IgD-negative memory B cell (primary cell): ENCODE results near the gene CHCHD3. TPM values are rescaled to one million over a fixed set of nuclear protein-coding genes. Genes with fewer than 3 reads are reported as not detected.
A peak's percentile ranks its signal among the peaks of the same experiment; 100 is the strongest.

ENCODE experiments used
- H3K27ac Mint-ChIP-seq, 3 donors: one replicate each; pipeline ENCODE4 v1.8.0; 2020 to 2022; ENCODE audit warnings: mild to moderate bottlenecking in 3 of 3, mixed read lengths in 3 of 3, moderate library complexity in 1 of 3
- H3K27me3 Mint-ChIP-seq: one replicate; pipeline ENCODE4 v1.8.0; 2021; ENCODE audit warnings: mixed read lengths
- H3K36me3 Mint-ChIP-seq: one replicate; pipeline ENCODE4 v1.8.0; 2020; ENCODE audit warnings: mild to moderate bottlenecking, mixed read lengths
- H3K4me1 Mint-ChIP-seq, 3 donors: one replicate each; pipeline ENCODE4 v1.8.0; 2020 to 2022; ENCODE audit warnings: mixed read lengths in 3 of 3, mild to moderate bottlenecking in 1 of 3
- H3K4me3 Mint-ChIP-seq, 4 donors: one replicate each; pipeline ENCODE4 v1.8.0; 2020 to 2022; ENCODE audit warnings: mild to moderate bottlenecking in 4 of 4, mixed read lengths in 4 of 4, moderate library complexity in 3 of 4
- H3K9me3 Mint-ChIP-seq, 3 donors: one replicate each; pipeline ENCODE4 v1.8.0; 2020 to 2021; ENCODE audit warnings: mixed read lengths in 3 of 3, mild to moderate bottlenecking in 1 of 3
- polyA plus RNA-seq: library from polyadenylated mRNA; unstranded; fragments of 300-500 nt; fragmentation: Illumina TruSeq; gene quantifications from one replicate; pipeline ENCODE4 v1.2.3, GENCODE V29; 2021

Gene CHCHD3
- polyA plus RNA-seq: 62.7 TPM

DNA sequence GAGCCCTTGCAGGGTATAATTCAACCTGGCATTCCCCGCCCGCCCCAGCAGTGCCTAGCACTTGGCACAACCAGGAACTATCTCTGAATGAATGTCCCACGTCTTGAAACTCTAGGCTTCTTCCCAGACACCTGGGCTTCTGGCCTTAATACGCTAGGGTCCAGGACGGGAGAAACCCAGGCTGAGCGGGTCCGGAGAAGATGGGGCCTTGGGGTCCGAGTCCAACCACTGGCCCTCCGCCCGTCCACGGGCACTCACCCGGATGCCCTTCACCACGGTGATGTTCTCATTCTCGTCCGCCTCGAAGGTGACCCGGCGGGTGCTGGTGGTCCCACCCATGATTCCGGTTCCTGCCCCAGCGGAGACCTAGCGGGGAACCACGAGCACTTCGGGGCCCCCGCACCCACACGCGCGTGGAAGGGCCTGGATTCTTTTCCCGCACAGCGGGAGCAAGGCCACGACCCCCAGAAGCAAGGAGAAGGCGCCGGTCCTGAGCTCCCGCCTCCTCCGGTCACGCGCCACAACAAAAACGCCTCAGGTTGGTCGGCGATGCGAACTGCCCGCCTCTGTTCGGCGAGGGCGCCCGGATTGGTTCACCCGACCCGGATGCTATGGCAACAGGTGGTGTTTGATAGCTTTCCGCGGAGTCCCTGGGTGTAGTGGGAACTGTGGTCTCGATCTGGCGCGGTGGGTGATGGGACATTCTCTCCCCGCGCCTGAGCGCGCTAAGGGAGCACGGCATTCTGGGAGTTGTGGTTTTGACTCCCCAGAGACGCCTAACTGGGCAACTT is at the start of gene CHCHD3:
TSS of gene CHCHD3 (minus strand) at position 492 of the 791 bp plus-strand sequence. CDS start at position 339, 153 bp downstream.
- H3K27ac Mint-ChIP-seq: peak within 1 kb of the TSS; percentile 81 to 98 (median 86)
- H3K4me1 Mint-ChIP-seq: peaks cover 17 to 21% (median 17%) of the 10 kb centered on the region in 3 donors
- H3K36me3 Mint-ChIP-seq: peaks cover 5% of the 10 kb centered on the region
- no peaks in the 10 kb centered on the region for H3K9me3 Mint-ChIP-seq
- peak within 1 kb of the TSS; percentile 77 to 96 (median 93) for H3K4me3 Mint-ChIP-seq
- H3K27me3 Mint-ChIP-seq: peaks cover 2% of the 10 kb centered on the region

DNA sequence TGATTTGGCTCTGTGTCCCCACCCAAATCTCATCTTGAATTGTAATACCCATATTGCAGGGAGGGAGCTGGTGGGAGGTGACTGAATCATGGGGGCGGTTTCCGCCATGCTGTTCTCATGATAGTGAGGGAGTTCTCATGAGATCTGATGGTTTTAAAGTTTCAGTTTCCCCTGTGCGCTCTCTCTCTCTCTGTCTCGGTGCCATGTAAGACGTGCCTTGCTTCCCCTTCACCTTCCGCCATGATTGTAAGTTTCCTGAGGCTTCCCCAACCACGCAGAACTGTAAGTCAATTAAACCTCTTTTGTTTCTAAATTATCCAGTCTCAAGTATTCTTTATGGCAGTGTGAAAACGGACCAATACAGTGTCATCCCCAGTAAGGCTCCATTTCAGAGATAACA is 48.3 kb upstream of the CHCHD3 start:
- Mint-ChIP-seq H3K9me3 (no peaks in the 10 kb centered on the region), H3K27me3 (peaks cover 15% of the 10 kb centered on the region), H3K4me3 (no peak overlapping the region), H3K4me1 (no peaks in the 10 kb centered on the region), H3K27ac (no peak overlapping the region), H3K36me3 (no peaks in the 10 kb centered on the region)

DNA sequence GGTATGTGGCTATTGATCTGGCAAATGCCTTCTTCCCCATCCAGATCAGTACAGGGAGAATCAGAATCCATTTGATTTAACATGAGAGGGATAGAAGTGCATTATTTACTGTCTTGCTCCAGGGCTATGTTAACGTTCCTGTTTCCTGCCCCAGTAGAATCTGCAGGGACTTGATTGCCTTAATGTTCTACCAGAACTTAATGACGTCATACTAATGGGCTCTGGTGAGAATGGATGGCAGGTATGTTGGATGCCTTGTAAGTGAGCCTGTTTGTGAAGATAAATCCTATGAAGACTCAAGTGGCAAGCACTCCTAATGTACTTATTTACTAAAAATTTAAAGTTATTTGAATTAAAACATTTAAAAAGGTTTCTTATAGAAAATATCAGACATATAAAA is 44.5 kb upstream of the CHCHD3 start:
- peaks cover 16% of the 10 kb centered on the region for H3K27me3 Mint-ChIP-seq
- no peak overlapping the region for H3K27ac Mint-ChIP-seq
- H3K4me3 Mint-ChIP-seq: no peak overlapping the region
- no peaks in the 10 kb centered on the region for H3K9me3 Mint-ChIP-seq
- no peaks in the 10 kb centered on the region for H3K36me3 Mint-ChIP-seq
- H3K4me1 Mint-ChIP-seq: no peaks in the 10 kb centered on the region

DNA sequence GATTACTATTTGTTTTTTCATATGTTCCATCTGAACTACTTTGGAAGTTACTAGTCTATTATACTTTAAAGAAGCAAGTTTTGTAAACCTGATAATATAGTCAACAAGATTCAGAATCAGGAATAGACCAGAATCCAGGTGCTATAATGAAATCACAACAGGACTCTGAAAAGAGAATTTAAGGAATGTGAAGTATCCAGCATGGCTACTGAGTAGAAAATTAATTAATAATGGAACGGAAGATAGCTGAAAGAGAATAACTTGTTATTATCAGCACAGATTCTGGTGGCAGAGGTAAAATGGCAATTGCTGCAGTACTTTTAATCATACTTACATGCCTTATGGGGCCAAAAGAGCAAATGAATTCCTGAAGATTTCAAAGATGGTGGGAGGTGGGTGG is 43.1 kb upstream of the CHCHD3 start:
- Mint-ChIP-seq H3K27me3 (peaks cover 16% of the 10 kb centered on the region), H3K36me3 (no peaks in the 10 kb centered on the region), H3K9me3 (no peaks in the 10 kb centered on the region), H3K27ac (no peak overlapping the region), H3K4me1 (no peaks in the 10 kb centered on the region), H3K4me3 (no peak overlapping the region)

DNA sequence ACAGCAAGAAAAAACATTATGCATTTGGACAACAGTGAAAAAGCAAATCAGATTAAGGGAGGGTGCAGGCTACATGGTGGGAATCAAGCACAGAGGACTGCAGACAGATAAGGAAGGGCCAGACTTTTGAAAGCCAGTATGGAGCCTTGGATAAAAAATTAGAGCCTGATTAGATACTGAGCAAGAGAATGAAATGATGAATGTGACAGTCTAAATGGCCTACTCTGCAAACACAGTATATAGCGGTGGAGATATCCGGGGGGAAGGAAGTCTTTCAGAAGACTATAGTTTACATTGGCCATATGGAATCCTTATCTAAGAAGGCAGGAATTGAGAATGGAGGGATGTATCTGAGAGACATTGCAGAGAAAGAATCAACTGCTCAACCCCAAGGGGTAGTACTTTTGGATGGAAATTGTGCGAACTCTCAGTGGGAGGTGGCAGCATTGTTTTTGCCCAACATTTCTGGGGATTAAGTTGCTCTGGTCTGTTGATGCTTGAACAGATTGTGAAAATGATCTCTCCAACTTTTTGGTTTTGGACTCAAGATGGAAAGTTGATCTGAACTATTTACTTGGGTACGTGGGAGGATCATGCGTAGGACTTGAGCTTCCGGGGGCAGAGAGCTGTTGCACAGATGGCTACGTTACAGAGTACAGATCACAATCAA is 39.4 kb upstream of the CHCHD3 start:
- Mint-ChIP-seq H3K27ac (no peak overlapping the region), H3K9me3 (no peaks in the 10 kb centered on the region)

DNA sequence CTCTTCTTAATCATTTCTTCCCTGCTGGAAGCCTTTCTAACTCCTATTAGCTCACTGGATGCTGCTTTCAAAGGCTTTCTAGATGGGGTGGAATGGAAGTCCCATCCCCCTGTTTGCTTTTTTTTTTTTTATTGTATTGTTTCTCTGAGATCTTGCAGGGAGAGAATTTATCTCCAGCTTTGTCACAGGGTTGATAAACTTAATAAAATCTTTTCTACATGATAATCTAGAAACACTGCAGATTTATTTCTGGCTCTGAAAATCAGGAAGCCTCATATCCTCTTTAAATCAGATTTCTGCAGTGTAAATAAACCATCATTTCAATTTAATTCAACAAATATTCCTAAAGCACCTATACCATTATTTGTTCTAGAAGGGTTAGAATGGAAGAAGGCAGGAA is 37.2 kb upstream of the CHCHD3 start:
- Mint-ChIP-seq H3K4me1 (peaks cover 0 to 3% (median 0%) of the 10 kb centered on the region in 3 donors), H3K9me3 (no peaks in the 10 kb centered on the region), H3K4me3 (no peak overlapping the region), H3K36me3 (no peaks in the 10 kb centered on the region), H3K27me3 (peaks cover 8% of the 10 kb centered on the region), H3K27ac (no peak overlapping the region)

More for the DNA sequence above, 39.4 kb upstream of the CHCHD3 start:
- H3K4me3 Mint-ChIP-seq: no peak overlapping the region
- no peaks in the 10 kb centered on the region for H3K36me3 Mint-ChIP-seq
- peaks cover 13% of the 10 kb centered on the region for H3K27me3 Mint-ChIP-seq
- H3K4me1 Mint-ChIP-seq: peaks cover 0 to 3% (median 0%) of the 10 kb centered on the region in 3 donors

DNA sequence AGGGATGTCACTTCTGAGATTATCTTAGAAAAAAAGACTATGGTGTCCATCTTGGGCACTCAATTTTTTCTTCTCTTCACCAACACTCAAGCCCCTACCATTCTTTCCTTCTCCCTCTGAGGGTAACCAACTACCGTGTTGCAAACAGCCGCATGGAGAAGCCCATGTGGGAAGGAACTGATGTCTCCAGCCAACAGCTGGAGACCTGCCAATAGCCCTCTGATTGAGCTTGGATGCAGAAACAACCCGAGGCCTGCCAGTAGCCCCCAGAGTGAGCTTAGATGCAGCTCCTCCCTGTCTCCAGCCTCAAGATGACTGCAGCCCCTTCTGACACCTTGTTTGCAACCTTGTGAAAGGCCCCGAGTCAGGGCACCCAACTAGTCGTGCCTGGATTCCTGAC is 36.4 kb upstream of the CHCHD3 start:
- peaks cover 0 to 3% (median 0%) of the 10 kb centered on the region in 3 donors for H3K4me1 Mint-ChIP-seq
- H3K4me3 Mint-ChIP-seq: no peak overlapping the region
- H3K27ac Mint-ChIP-seq: peak overlapping the region in 1 of 3 donors; percentile 76
- H3K36me3 Mint-ChIP-seq: no peaks in the 10 kb centered on the region
- H3K27me3 Mint-ChIP-seq: peaks cover 12% of the 10 kb centered on the region
- peaks cover 0 to 2% (median under 1%) of the 10 kb centered on the region in 3 donors for H3K9me3 Mint-ChIP-seq

DNA sequence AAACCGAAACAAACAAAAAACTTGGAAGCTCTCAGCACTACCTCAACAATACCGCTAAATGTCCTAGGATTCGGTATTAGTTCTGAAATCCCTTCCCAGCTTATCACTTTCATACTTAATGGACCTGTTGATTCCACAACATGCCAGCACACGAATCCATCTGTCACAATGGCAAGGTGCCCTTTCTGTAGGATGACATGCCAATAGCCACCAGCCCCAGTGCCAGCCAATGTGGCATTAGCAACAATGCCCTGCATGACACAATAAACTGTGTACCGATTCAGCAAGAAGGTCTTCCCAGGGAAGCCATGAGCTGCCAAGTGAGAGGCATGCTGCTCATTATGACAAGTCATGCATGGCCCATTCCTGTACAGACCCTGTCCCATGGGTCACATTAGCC is 35.6 kb upstream of the CHCHD3 start:
- Mint-ChIP-seq H3K4me1 (peaks cover 0 to 3% (median 0%) of the 10 kb centered on the region in 3 donors), H3K36me3 (no peaks in the 10 kb centered on the region), H3K9me3 (peaks cover 0 to 3% (median 2%) of the 10 kb centered on the region in 3 donors), H3K27ac (no peak overlapping the region), H3K27me3 (peaks cover 18% of the 10 kb centered on the region), H3K4me3 (no peak overlapping the region)

DNA sequence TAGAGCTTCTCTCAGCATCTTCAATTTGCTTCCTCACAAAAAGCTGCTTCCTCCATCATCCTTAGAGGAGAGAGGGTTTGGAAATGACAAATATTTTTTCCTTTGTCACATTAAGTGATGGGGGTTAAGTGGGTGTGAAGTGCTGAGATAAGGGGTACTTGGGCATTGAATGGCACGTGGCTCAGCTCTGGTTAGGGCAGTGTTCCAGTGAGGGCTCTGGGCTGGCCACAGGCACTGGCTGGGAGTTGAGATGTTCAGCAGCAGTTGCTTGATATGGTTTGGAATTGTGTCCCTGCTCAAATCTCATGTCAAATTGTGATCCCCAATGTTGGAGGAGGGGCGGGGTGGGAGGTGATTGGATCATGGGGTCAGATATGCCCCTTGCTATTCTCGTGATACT is 33.7 kb upstream of the CHCHD3 start:
- H3K4me3 Mint-ChIP-seq: no peak overlapping the region
- H3K9me3 Mint-ChIP-seq: peaks cover 0 to 4% (median 3%) of the 10 kb centered on the region in 3 donors
- peaks cover 22% of the 10 kb centered on the region for H3K27me3 Mint-ChIP-seq
- no peak overlapping the region for H3K27ac Mint-ChIP-seq
- H3K36me3 Mint-ChIP-seq: peaks cover 3% of the 10 kb centered on the region
- peaks cover 0 to 3% (median 0%) of the 10 kb centered on the region in 3 donors for H3K4me1 Mint-ChIP-seq

DNA sequence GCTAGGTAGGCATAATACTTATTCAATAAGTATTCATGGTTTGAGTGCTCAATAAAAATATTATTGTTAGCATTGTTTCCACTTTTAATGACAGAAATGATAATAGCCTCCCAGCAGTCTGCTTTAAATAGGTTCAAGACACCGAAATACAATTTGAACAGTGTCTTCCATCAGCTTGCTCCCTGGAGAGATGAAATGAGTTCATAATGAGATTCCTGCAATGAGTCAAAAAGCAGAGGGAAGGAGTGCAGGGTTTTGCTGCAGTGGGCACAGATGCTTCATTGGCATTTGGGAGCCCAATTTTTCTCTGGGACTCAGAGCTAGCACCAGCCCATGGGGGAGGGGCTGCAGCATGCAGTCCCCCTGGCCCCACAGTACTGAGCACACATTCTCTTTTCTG is 32.6 kb upstream of the CHCHD3 start:
- H3K27me3 Mint-ChIP-seq: peaks cover 23% of the 10 kb centered on the region
- H3K27ac Mint-ChIP-seq: no peak overlapping the region

DNA sequence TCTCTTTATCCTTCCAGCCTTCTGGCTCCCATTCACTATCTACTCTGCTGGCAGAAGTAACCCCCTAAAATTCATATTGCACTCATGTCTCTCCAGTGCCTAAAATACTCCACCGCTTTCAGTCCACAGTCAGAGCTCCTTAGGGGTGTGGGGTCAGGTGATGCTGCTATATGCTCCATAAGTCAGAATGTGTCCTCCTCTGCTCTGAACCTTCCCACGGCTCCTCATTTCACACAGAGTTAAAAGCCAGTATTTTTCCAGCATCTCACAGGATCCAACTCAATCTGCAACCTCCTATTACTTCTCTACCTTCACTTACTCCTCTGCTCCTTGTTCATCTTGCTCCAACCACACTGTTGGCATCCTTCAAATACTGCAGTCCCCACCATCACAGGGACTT is 31.1 kb upstream of the CHCHD3 start:
- H3K27me3 Mint-ChIP-seq: peaks cover 26% of the 10 kb centered on the region

More for the DNA sequence above, 32.6 kb upstream of the CHCHD3 start:
- H3K9me3 Mint-ChIP-seq: peaks cover 1 to 8% (median 6%) of the 10 kb centered on the region in 3 donors
- no peak overlapping the region for H3K4me3 Mint-ChIP-seq
- H3K36me3 Mint-ChIP-seq: peaks cover 4% of the 10 kb centered on the region
- H3K4me1 Mint-ChIP-seq: peaks cover 0 to 3% (median 0%) of the 10 kb centered on the region in 3 donors

DNA sequence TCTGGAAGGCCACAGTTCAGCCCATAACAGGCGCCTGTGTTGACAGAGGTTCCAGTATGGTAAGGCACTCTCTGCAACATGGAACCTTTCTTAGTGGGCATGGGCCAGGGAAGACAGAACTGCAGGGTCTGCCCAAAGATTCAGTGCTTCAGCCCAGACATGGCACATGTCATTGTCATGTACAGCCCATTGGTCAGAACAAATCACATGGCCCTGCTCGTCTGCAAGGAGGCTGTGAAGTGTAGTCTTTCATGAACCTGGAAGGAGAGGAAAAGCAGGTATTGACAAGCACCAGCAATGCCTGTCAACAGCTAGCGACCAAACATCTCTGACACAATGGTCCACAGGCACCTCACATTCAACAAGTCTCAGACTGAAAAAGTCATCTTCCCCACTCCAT is 30.4 kb upstream of the CHCHD3 start:
- H3K27me3 Mint-ChIP-seq: peaks cover 27% of the 10 kb centered on the region
- no peak overlapping the region for H3K27ac Mint-ChIP-seq
- H3K4me1 Mint-ChIP-seq: no peaks in the 10 kb centered on the region
- H3K9me3 Mint-ChIP-seq: peaks cover 2 to 8% (median 7%) of the 10 kb centered on the region in 3 donors
- no peak overlapping the region for H3K4me3 Mint-ChIP-seq
- H3K36me3 Mint-ChIP-seq: peaks cover 4% of the 10 kb centered on the region

More for the DNA sequence above, 31.1 kb upstream of the CHCHD3 start:
- H3K9me3 Mint-ChIP-seq: peaks cover 1 to 8% (median 7%) of the 10 kb centered on the region in 3 donors
- H3K36me3 Mint-ChIP-seq: peaks cover 4% of the 10 kb centered on the region
- peak overlapping the region in 1 of 4 donors; percentile 49 for H3K4me3 Mint-ChIP-seq
- H3K27ac Mint-ChIP-seq: no peak overlapping the region
- H3K4me1 Mint-ChIP-seq: peaks cover 0 to 3% (median 0%) of the 10 kb centered on the region in 3 donors

DNA sequence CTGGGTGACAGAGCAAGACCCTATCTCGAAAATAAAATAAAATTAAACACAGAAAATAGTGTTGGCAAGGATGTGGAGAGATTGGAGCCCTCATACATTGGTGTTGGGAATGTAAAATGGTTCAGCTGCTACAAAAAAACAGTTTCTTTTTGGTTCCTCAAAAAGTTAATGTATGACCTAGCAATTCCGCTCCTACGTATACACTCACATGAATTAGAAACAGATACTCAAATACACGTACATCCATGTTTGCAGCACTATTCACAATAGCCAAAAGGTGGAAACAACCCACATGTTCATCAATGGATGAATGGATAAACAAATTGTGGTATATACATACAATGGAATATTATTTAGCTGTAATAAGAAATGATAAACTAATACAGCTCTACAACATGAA is 28.4 kb upstream of the CHCHD3 start:
- Mint-ChIP-seq H3K4me1 (no peaks in the 10 kb centered on the region), H3K27ac (no peak overlapping the region), H3K4me3 (no peak overlapping the region), H3K36me3 (peaks cover 7% of the 10 kb centered on the region), H3K27me3 (peaks cover 32% of the 10 kb centered on the region), H3K9me3 (peaks cover 4 to 8% (median 7%) of the 10 kb centered on the region in 3 donors)

DNA sequence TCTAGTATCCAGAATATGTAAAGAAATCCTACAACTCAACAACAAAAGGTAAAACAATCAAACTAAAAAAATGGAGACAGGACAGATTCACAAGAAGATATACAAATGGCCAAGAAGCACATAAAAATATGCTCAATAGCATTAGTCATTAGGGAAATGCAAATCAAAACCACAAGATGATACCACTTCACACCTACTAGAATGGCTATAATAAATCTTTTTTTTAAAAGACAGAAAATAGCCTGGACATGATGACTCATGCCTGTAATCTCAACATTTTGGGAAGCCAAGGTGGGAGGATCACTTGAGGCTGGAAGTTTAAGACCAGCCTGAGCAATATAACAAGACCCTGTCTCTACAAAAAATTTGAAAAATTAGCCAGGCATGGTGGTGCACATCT is 27.9 kb upstream of the CHCHD3 start:
- Mint-ChIP-seq H3K9me3 (peaks cover 4 to 8% (median 7%) of the 10 kb centered on the region in 3 donors), H3K4me3 (no peak overlapping the region), H3K36me3 (peaks cover 7% of the 10 kb centered on the region), H3K27me3 (peaks cover 31% of the 10 kb centered on the region), H3K4me1 (no peaks in the 10 kb centered on the region), H3K27ac (no peak overlapping the region)

DNA sequence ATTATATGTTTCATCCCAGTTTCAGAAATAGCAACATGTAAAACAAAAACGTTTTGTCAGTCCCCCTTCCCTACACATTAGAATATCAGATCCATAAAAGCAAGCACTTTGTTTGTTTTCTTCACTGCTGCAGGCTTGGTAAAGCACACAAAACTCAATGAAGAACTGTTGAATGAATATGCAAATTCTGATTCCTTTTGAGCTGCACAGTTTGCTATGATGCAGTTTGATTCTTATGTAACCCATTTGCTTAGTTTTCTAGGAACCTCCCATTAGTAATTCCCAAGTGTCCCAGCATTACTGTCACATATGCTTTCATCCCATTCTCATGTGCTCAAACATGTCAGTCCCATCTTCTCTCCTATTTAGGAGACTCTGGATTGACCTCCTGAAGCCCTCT is 26.1 kb upstream of the CHCHD3 start:
- H3K4me3 Mint-ChIP-seq: no peak overlapping the region
- H3K9me3 Mint-ChIP-seq: peaks cover 4 to 5% (median 5%) of the 10 kb centered on the region in 3 donors
- H3K27me3 Mint-ChIP-seq: peaks cover 22% of the 10 kb centered on the region
- H3K36me3 Mint-ChIP-seq: peaks cover 7% of the 10 kb centered on the region
- H3K4me1 Mint-ChIP-seq: no peaks in the 10 kb centered on the region
- H3K27ac Mint-ChIP-seq: no peak overlapping the region
